GM12878 (cell line): ENCODE measurements around the gene TMEM30A. TPM values are rescaled to one million over a fixed set of nuclear protein-coding genes. Genes with fewer than 3 reads are reported as not detected.

Experiments used
- ATAC-seq: fragments of 200-7000 bp; cut with Tn5 transposase; 3 replicates; pipeline ENCODE4 v1.9.1; 2020; ENCODE audit warnings: mild to moderate bottlenecking, moderate library complexity
- BruUV-seq: library from RNA; stranded (reverse); fragments of 400-500 nt; replicated peaks from 2 replicates; lab custom pipeline; 2021; lab: Mats Ljungman, UMichigan
- CTCF ChIA-PET: fragments of 300-600 bp; sonication (Branson Sonifier 250); formaldehyde crosslinking; extraction: SDS; loops from one replicate; lab custom pipeline; 2021; ENCODE audit warnings: inconsistent platforms; lab: Yijun Ruan, JAX
- POLR2A ChIA-PET: fragments of 350-600 bp; formaldehyde crosslinking; extraction: SDS; loops from one replicate; lab custom pipeline; 2021; ENCODE audit warnings: inconsistent platforms; lab: Charles Lee
- RAD21 ChIA-PET: fragments of 300-600 bp; sonication (Branson Sonifier 250); formaldehyde crosslinking; loops from one replicate; lab custom pipeline; 2023; ENCODE audit warnings: antibody characterized with exemption; ENCODE audit not compliant: unreplicated experiment; lab: Charles Lee
- SMC1A ChIA-PET: fragments of 300-600 bp; sonication (Branson Sonifier 250); formaldehyde crosslinking; loops from one replicate; lab custom pipeline; 2023; ENCODE audit not compliant: unreplicated experiment, uncharacterized antibody; lab: Charles Lee
- DNase-seq: peaks from one replicate; pipeline ENCODE4 v3.0.0-alpha.2; 2011; ENCODE audit warnings: low read depth, low spot score
- FAIRE-seq: peaks from 3 replicates; lab custom pipeline; 2011; peaks lifted over from hg19 to GRCh38; lab: Jason Lieb, UNC
- H2AFZ ChIP-seq: 2 replicates; pipeline ENCODE4 v1.6.0; 2011; ENCODE audit warnings: low read depth, low read length, control low read depth; ENCODE audit not compliant: control insufficient read depth
- H3K27ac ChIP-seq: 2 replicates; pipeline ENCODE4 v1.5.1; 2011; ENCODE audit warnings: control low read depth; ENCODE audit not compliant: control insufficient read depth, insufficient read depth
- H3K27me3 ChIP-seq, 2 experiments: replicated peaks in 1 of 2; 2 replicates each; pipeline versions ENCODE4 v1.6.0 to v1.6.1; 2011; ENCODE audit warnings: low read length in 1 of 2; ENCODE audit not compliant: control insufficient read depth in 2 of 2, insufficient read depth in 2 of 2
- H3K36me3 ChIP-seq, 2 experiments: 2 replicates each; pipeline ENCODE4 v1.5.1; 2011; ENCODE audit warnings: low read length in 1 of 2; ENCODE audit not compliant: control insufficient read depth in 2 of 2, insufficient read depth in 2 of 2
- H3K4me1 ChIP-seq: 2 replicates; pipeline ENCODE4 v1.6.1; 2011; ENCODE audit warnings: mild to moderate bottlenecking, low read length, moderate library complexity, mixed read lengths; ENCODE audit not compliant: control insufficient read depth, insufficient read depth
- H3K4me2 ChIP-seq: 2 replicates; pipeline ENCODE4 v1.6.0; 2011; ENCODE audit warnings: control low read depth; ENCODE audit not compliant: control insufficient read depth, insufficient read depth
- H3K4me3 ChIP-seq: fragments of 200-600 bp; sonication (generic); 2 replicates; pipeline ENCODE4 v1.5.1; 2016
- H3K79me2 ChIP-seq: 2 replicates; pipeline ENCODE4 v1.6.0; 2011; ENCODE audit warnings: low read length; ENCODE audit not compliant: control insufficient read depth, insufficient read depth
- H3K9ac ChIP-seq: 2 replicates; pipeline ENCODE4 v1.8.0; 2011; ENCODE audit warnings: low read length, control low read depth, mixed read lengths; ENCODE audit not compliant: control insufficient read depth, insufficient read depth
- H3K9me3 ChIP-seq: replicated peaks from 3 replicates; pipeline ENCODE4 v1.5.1; 2011; ENCODE audit warnings: mild to moderate bottlenecking, low read length; ENCODE audit not compliant: control insufficient read depth, insufficient read depth
- H4K20me1 ChIP-seq: 2 replicates; pipeline ENCODE4 v1.6.0; 2011; ENCODE audit not compliant: control insufficient read depth, insufficient read depth
- BHLHE40 ChIP-seq, 2 experiments: fragments of 450-650 bp in 1 of 2; IDR thresholded peaks; 2 replicates each; pipeline ENCODE4 v1.6.1; 2011 to 2017; ENCODE audit warnings: low read depth in 2 of 2, borderline replicate concordance in 1 of 2, improper control_type of control experiment in 1 of 2, low read length in 1 of 2, mild to moderate bottlenecking in 1 of 2
- CHD2 ChIP-seq: IDR thresholded peaks from 2 replicates; pipeline ENCODE4 v1.6.1; 2011; ENCODE audit warnings: low read depth, low read length, improper control_type of control experiment, borderline replicate concordance
- CUX1 ChIP-seq: IDR thresholded peaks from 2 replicates; pipeline ENCODE4 v1.6.1; 2012; ENCODE audit warnings: improper control_type of control experiment, low read depth, low read length; ENCODE audit not compliant: insufficient replicate concordance
- GABPA ChIP-seq: IDR thresholded peaks from 2 replicates; pipeline ENCODE4 v1.6.1; 2014; ENCODE audit warnings: antibody characterized with exemption, low read depth, mild to moderate bottlenecking, inconsistent platforms
- HCFC1 ChIP-seq: fragments of 150-350 bp; IDR thresholded peaks from 2 replicates; pipeline ENCODE4 v1.6.1; 2014; ENCODE audit warnings: low read length
- MXI1 ChIP-seq: fragments of 150-350 bp; IDR thresholded peaks from 2 replicates; pipeline ENCODE4 v1.6.1; 2011; ENCODE audit warnings: low read depth, mild to moderate bottlenecking, inconsistent platforms, low read length, improper control_type of control experiment
- MYB ChIP-seq: fragments of 150-350 bp; IDR thresholded peaks from 2 replicates; pipeline ENCODE4 v1.6.1; 2014; ENCODE audit warnings: mild to moderate bottlenecking, low read depth, low read length, borderline replicate concordance
- NBN ChIP-seq: fragments of 450-650 bp; IDR thresholded peaks from 2 replicates; pipeline ENCODE4 v1.6.1; 2016
- POLR2AphosphoS5 ChIP-seq: IDR thresholded peaks from 2 replicates; pipeline ENCODE4 v1.6.1; 2011; ENCODE audit warnings: mild to moderate bottlenecking, low read length, inconsistent platforms
- SMAD1 ChIP-seq: fragments of 450-650 bp; IDR thresholded peaks from 2 replicates; pipeline ENCODE4 v1.6.1; 2018; ENCODE audit warnings: mild to moderate bottlenecking, low read depth; ENCODE audit not compliant: partially characterized antibody
- SMC3 ChIP-seq: IDR thresholded peaks from 2 replicates; pipeline ENCODE4 v1.6.1; 2011; ENCODE audit warnings: low read length, improper control_type of control experiment, borderline replicate concordance
- SRF ChIP-seq, 2 experiments: IDR thresholded peaks; 2 replicates each; pipeline ENCODE4 v1.6.1; 2011; ENCODE audit warnings: low read depth in 2 of 2, low read length in 2 of 2, mild to moderate bottlenecking in 1 of 2, moderate library complexity in 1 of 2
- TAF1 ChIP-seq: IDR thresholded peaks from 2 replicates; pipeline ENCODE4 v1.6.1; 2011; ENCODE audit warnings: mild to moderate bottlenecking, low read depth, low read length, borderline replicate concordance
- YY1 ChIP-seq: IDR thresholded peaks from 2 replicates; pipeline ENCODE4 v1.6.1; 2011; ENCODE audit warnings: low read depth, mild to moderate bottlenecking, low read length
- ZBED1 ChIP-seq: IDR thresholded peaks from 2 replicates; pipeline ENCODE4 v1.6.1; 2016; ENCODE audit warnings: borderline replicate concordance
- ZNF592 ChIP-seq: fragments of 450-650 bp; IDR thresholded peaks from 2 replicates; pipeline ENCODE4 v1.6.1; 2017; ENCODE audit warnings: mild to moderate bottlenecking, moderate library complexity
- WGBS: methylation state at CpG from one replicate; pipeline ENCODE4 v1.1.6; 2016; ENCODE audit warnings: low lambda C conversion rate; ENCODE audit not compliant: insufficient replicate concordance, insufficient coverage; ENCODE audit errors: missing lambda C conversion rate; 5-methylcytosine and 5-hydroxymethylcytosine counted together
- in situ Hi-C: fragments of 300-500 bp; cut with MboI; formaldehyde crosslinking; loops from 9 replicates; pipeline ENCODE4 v1.14.3; 2018; ENCODE audit warnings: mixed read lengths
- intact Hi-C: fragments of 100-400 bp; cut with micrococcal nuclease; formaldehyde crosslinking; loops from one replicate; pipeline ENCODE4 v1.14.2; 2022; ENCODE audit not compliant: unreplicated experiment
- polyA plus RNA-seq, 11 experiments: library from polyadenylated mRNA; depleted of rRNA in 4 of 11; unstranded in 6 of 11; stranded (reverse) in 5 of 11; fragments of >200 nt; fragmentation: Nextera tagmentation in 4 of 11; fragmentation: Illumina TruSeq in 1 of 11; extraction: Ambion mirVana in 4 of 11; extraction: Trizol in 1 of 11; gene quantifications; 1 replicate in 1 of 11; 2 replicates in 10 of 11; pipeline versions ENCODE4 v1.2.1 to v1.2.3, GENCODE V29; 2011 to 2016; ENCODE audit warnings: inconsistent platforms in 2 of 11, missing spikeins in 2 of 11, low read depth in 1 of 11
- total RNA-seq, 4 experiments: library from RNA; depleted of rRNA in 3 of 4; stranded (reverse); fragments of >200 nt in 3 of 4; fragmentation: Illumina TruSeq in 1 of 4; extraction: Trizol in 1 of 4; gene quantifications; 2 replicates each; pipeline versions ENCODE4 v1.2.1 to v1.2.3, GENCODE V29; 2013 to 2021

TMEM30A gene
- total and polyA plus RNA-seq, 10 of the 15 experiments (the other 5 are each of a cell fraction or from before 2014, with no cell fraction given), result 11.9 to 61.6 (median 43.2) TPM

- DNase-seq (no peak), ATAC-seq (no peak; the same call in 2 of the 3 replicates), FAIRE-seq (no peak)
- 28% methylated on average over 4 of the region's 4 CpGs for WGBS
- ChIA-PET POLR2A (no interaction called here), CTCF (interaction anchor here (1.1 to 1.4 kb wide), 2 partner anchors 313 to 1124 kb away, joined by 3 read pairs; no protein-coding TSS in a partner anchor), RAD21 (no interaction called here), SMC1A (no interaction called here)
- Histone ChIP-seq H3K79me2 (no peaks in the 10 kb centered on the region), H4K20me1 (no peaks in the 10 kb centered on the region), H2AFZ (no peak overlapping the region), H3K4me1 (no peaks in the 10 kb centered on the region), H3K27me3 (no peaks in the 10 kb centered on the region; a peak in 1 of 4 replicates), H3K4me2 (no peak overlapping the region), H3K36me3 (no peaks in the 10 kb centered on the region), H3K9ac (no peak overlapping the region), H3K27ac (no peak overlapping the region), H3K4me3 (no peak overlapping the region), H3K9me3 (no peaks in the 10 kb centered on the region)
- intact Hi-C loops (no loop called here), in situ Hi-C loops (loop anchor here (10.0 kb wide), 3 partner anchors 1230 to 1540 kb away; no protein-coding TSS in a partner anchor)
- no TSS peak for BruUV-seq
- TF ChIP-seq TAF1 (no peak), BHLHE40 (IDR thresholded peaks at IDR 0.05; ENCODE audit: borderline replicate concordance in 1 of 2, low read depth in 2 of 2, low read length in 1 of 2) (no peak), MYB (no peak), YY1 (no peak), ZBED1 (no peak), HCFC1 (no peak), CUX1 (no peak), SMAD1 (no peak), CHD2 (no peak), SMC3 (no peak), NBN (no peak), SRF (IDR thresholded peaks at IDR 0.05; ENCODE audit: low read depth in 2 of 2, low read length in 2 of 2) (no peak), MXI1 (no peak), GABPA (no peak), POLR2AphosphoS5 (no peak), ZNF592 (no peak)
Observed at GRCh38 chr6:75215291-75215690, 69.3 kb downstream of the TMEM30A start.
